GM23338 (cell line): ENCODE data around the gene ZNF878. TPM values are rescaled to one million over a fixed set of nuclear protein-coding genes. Genes with fewer than 3 reads are reported as not detected.

Source experiments
- ATAC-seq: fragments of 200-7000 bp; cut with Tn5 transposase; 3 replicates; pipeline ENCODE4 v1.9.1; 2020
- DNase-seq: peaks from one replicate; pipeline ENCODE4 v3.0.0-alpha.2; 2015; ENCODE audit warnings: low spot score
- H2AFZ ChIP-seq: fragments of 200-600 bp; sonication (generic); 2 replicates; pipeline ENCODE4 v1.8.0; 2016; ENCODE audit warnings: antibody characterized with exemption, mild to moderate bottlenecking, moderate library complexity
- H3F3A ChIP-seq: fragments of 200-600 bp; sonication (generic); replicated peaks from 2 replicates; pipeline ENCODE4 v1.8.0; 2017; ENCODE audit warnings: antibody characterized with exemption, mixed run types, low read depth
- H3K27ac ChIP-seq: fragments of 200-600 bp; sonication (generic); 2 replicates; pipeline ENCODE4 v1.6.1; 2016; ENCODE audit warnings: low read depth
- H3K27me3 ChIP-seq: fragments of 200-600 bp; sonication (generic); 2 replicates; pipeline ENCODE4 v1.8.0; 2016; ENCODE audit warnings: mild to moderate bottlenecking, mixed run types, moderate library complexity; ENCODE audit not compliant: insufficient read depth
- H3K36me3 ChIP-seq: fragments of 200-600 bp; sonication (generic); 2 replicates; pipeline ENCODE4 v1.8.0; 2016; ENCODE audit warnings: mild to moderate bottlenecking; ENCODE audit not compliant: insufficient read depth
- H3K4me1 ChIP-seq: fragments of 200-600 bp; sonication (generic); 2 replicates; pipeline ENCODE4 v1.8.0; 2016; ENCODE audit warnings: mild to moderate bottlenecking, moderate library complexity; ENCODE audit not compliant: insufficient read depth
- H3K4me2 ChIP-seq: fragments of 200-600 bp; sonication (generic); 2 replicates; pipeline ENCODE4 v1.7.1; 2017; ENCODE audit warnings: mixed run types
- H3K4me3 ChIP-seq: fragments of 200-600 bp; sonication (generic); 2 replicates; pipeline ENCODE4 v1.6.1; 2016; ENCODE audit warnings: mixed run types
- H3K79me2 ChIP-seq: fragments of 200-600 bp; sonication (generic); replicated peaks from 2 replicates; pipeline ENCODE4 v1.8.0; 2017; ENCODE audit warnings: mild to moderate bottlenecking; ENCODE audit not compliant: insufficient read depth
- H3K9me2 ChIP-seq: fragments of 200-600 bp; sonication (generic); 2 replicates; pipeline ENCODE4 v1.8.0; 2017; ENCODE audit not compliant: insufficient read depth
- H4K20me1 ChIP-seq: fragments of 200-600 bp; sonication (generic); replicated peaks from 2 replicates; pipeline ENCODE4 v1.8.0; 2017; ENCODE audit warnings: mild to moderate bottlenecking; ENCODE audit not compliant: insufficient read depth
- H3K27ac Mint-ChIP-seq: 2 replicates; pipeline ENCODE4 v1.8.0; 2020; ENCODE audit warnings: inconsistent platforms, mild to moderate bottlenecking, moderate library complexity, mixed read lengths
- H3K27me3 Mint-ChIP-seq: 3 replicates; pipeline ENCODE4 v1.8.0; 2022; ENCODE audit warnings: low read depth, mild to moderate bottlenecking, moderate library complexity, mixed read lengths, inconsistent platforms; ENCODE audit not compliant: insufficient read depth, poor library complexity
- H3K36me3 Mint-ChIP-seq: 3 replicates; pipeline ENCODE4 v1.8.0; 2021; ENCODE audit warnings: low read depth, mild to moderate bottlenecking, inconsistent platforms, moderate library complexity, mixed read lengths
- H3K4me1 Mint-ChIP-seq: 3 replicates; pipeline ENCODE4 v1.8.0; 2020; ENCODE audit warnings: mild to moderate bottlenecking, inconsistent platforms, mixed read lengths
- H3K4me3 Mint-ChIP-seq: 3 replicates; pipeline ENCODE4 v1.8.0; 2021; ENCODE audit warnings: moderate library complexity, mild to moderate bottlenecking, inconsistent platforms, mixed read lengths
- H3K9me3 Mint-ChIP-seq: 3 replicates; pipeline ENCODE4 v1.8.0; 2020; ENCODE audit warnings: moderate library complexity, mild to moderate bottlenecking, inconsistent platforms, mixed read lengths
- ETS1 ChIP-seq: IDR thresholded peaks from 2 replicates; pipeline ENCODE4 v1.6.1; 2016; ENCODE audit warnings: antibody characterized with exemption
- EZH2 ChIP-seq: fragments of 200-600 bp; sonication (generic); IDR thresholded peaks from one replicate; pipeline ENCODE4 v1.8.0; 2017; ENCODE audit warnings: antibody characterized with exemption, mild to moderate bottlenecking, low read depth; ENCODE audit not compliant: unreplicated experiment
- NANOG ChIP-seq: IDR thresholded peaks from 2 replicates; pipeline ENCODE4 v1.6.1; 2016; ENCODE audit warnings: antibody characterized with exemption, borderline replicate concordance
- POLR2AphosphoS5 ChIP-seq: IDR thresholded peaks from 2 replicates; pipeline ENCODE4 v1.6.1; 2016; ENCODE audit warnings: antibody characterized with exemption, low read depth
- STAT1 ChIP-seq: IDR thresholded peaks from one replicate; pipeline ENCODE4 v1.6.1; 2016; ENCODE audit warnings: antibody characterized with exemption; ENCODE audit not compliant: unreplicated experiment
- ZNF114 ChIP-seq: fragments of 250-450 bp; sonication (Bioruptor Pico); IDR thresholded peaks from 2 replicates; pipeline ENCODE4 v1.5.0; 2020; ENCODE audit warnings: mild to moderate bottlenecking, moderate library complexity
- ZNF331 ChIP-seq: fragments of 250-450 bp; sonication (Bioruptor Pico); IDR thresholded peaks from 2 replicates; pipeline ENCODE4 v1.5.0; 2020; ENCODE audit warnings: low read depth, mild to moderate bottlenecking, moderate library complexity
- polyA plus RNA-seq: library from polyadenylated mRNA; unstranded; fragments of >200 nt; fragmentation: Nextera tagmentation; extraction: Ambion mirVana; gene quantifications from 2 replicates; pipeline ENCODE4 v1.2.1, GENCODE V29; 2016
- total RNA-seq: library from RNA; depleted of rRNA; stranded (reverse); fragments of >200 nt; shearing (Covaris generic); gene quantifications from 2 replicates; pipeline ENCODE4 v1.2.3, GENCODE V29; 2014
- TF ChIP-seq, protein P1 (sequence below), 2 experiments: fragments of 200-600 bp in 1 of 2; sonication (generic) in 1 of 2; conservative IDR thresholded peaks; 2 replicates each; pipeline versions ENCODE4 v1.5.1 to v1.6.1; 2016 to 2017; ENCODE audit warnings: antibody characterized with exemption in 2 of 2, low read depth in 2 of 2, mild to moderate bottlenecking in 2 of 2, moderate library complexity in 1 of 2
- TF ChIP-seq, protein P2 (sequence below): IDR thresholded peaks from one replicate; pipeline ENCODE4 v1.6.1; 2018; ENCODE audit warnings: antibody characterized with exemption; ENCODE audit not compliant: unreplicated experiment

Gene ZNF878
- total and polyA plus RNA-seq, 2 experiments from 2014 or later, result 8.7 to 16.4 TPM

DNA sequence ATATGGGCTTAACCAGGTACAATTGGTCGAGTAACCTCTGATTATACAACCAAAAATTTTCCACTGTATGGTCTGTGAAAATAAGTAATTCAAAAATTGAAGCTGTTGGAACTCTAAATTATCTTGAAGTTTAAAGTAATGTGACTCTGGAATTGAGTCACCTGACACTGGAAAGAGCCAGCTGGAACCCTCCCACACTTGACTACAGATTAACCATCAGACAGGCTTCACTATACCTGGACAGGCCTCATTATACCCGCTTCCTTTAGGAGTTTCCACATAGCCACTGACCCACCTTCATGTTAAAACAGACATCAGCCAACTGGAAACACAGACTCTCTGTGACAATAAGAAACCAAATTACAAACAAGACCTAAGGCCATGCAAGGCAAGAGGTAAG, 18.6 kb downstream of the ZNF878 start:
- Histone ChIP-seq H3K4me2 (peak overlapping the region; percentile 80; the same call in 1 of the 2 replicates), H3K36me3 (peaks cover 9% of the 10 kb centered on the region; the same call in 1 of the 2 replicates), H3F3A (0 out of 2 replicates have a peak, but pooled peaks cover 6% of the 10 kb centered on the region), H4K20me1 (peaks cover 31% of the 10 kb centered on the region), H2AFZ (no peak overlapping the region), H3K9me2 (no peaks in the 10 kb centered on the region), H3K79me2 (no peaks in the 10 kb centered on the region), H3K4me1 (peaks cover 21% of the 10 kb centered on the region), H3K4me3 (no peak overlapping the region), H3K27me3 (peaks cover 16% of the 10 kb centered on the region), H3K27ac (no peak overlapping the region)
- H3K9me3 Mint-ChIP-seq, result peaks cover 89% of the 10 kb centered on the region
- DNase-seq (no peak), ATAC-seq (no peak)
- no peaks in the 10 kb centered on the region for H3K4me1 Mint-ChIP-seq
- H3K27me3 Mint-ChIP-seq, result peaks cover 2% of the 10 kb centered on the region
- TF ChIP-seq POLR2AphosphoS5 (no peak), ZNF114 (CRISPR knock-in tag) (no peak), EZH2 (no peak), STAT1 (no peak), ZNF331 (CRISPR knock-in tag) (no peak), ETS1 (no peak)
- TF ChIP-seq, protein P1, sequence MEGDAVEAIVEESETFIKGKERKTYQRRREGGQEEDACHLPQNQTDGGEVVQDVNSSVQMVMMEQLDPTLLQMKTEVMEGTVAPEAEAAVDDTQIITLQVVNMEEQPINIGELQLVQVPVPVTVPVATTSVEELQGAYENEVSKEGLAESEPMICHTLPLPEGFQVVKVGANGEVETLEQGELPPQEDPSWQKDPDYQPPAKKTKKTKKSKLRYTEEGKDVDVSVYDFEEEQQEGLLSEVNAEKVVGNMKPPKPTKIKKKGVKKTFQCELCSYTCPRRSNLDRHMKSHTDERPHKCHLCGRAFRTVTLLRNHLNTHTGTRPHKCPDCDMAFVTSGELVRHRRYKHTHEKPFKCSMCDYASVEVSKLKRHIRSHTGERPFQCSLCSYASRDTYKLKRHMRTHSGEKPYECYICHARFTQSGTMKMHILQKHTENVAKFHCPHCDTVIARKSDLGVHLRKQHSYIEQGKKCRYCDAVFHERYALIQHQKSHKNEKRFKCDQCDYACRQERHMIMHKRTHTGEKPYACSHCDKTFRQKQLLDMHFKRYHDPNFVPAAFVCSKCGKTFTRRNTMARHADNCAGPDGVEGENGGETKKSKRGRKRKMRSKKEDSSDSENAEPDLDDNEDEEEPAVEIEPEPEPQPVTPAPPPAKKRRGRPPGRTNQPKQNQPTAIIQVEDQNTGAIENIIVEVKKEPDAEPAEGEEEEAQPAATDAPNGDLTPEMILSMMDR (conservative IDR thresholded peaks at IDR 0.05; ENCODE audit: low read depth in 2 of 2), result no peak
- TF ChIP-seq, protein P2, sequence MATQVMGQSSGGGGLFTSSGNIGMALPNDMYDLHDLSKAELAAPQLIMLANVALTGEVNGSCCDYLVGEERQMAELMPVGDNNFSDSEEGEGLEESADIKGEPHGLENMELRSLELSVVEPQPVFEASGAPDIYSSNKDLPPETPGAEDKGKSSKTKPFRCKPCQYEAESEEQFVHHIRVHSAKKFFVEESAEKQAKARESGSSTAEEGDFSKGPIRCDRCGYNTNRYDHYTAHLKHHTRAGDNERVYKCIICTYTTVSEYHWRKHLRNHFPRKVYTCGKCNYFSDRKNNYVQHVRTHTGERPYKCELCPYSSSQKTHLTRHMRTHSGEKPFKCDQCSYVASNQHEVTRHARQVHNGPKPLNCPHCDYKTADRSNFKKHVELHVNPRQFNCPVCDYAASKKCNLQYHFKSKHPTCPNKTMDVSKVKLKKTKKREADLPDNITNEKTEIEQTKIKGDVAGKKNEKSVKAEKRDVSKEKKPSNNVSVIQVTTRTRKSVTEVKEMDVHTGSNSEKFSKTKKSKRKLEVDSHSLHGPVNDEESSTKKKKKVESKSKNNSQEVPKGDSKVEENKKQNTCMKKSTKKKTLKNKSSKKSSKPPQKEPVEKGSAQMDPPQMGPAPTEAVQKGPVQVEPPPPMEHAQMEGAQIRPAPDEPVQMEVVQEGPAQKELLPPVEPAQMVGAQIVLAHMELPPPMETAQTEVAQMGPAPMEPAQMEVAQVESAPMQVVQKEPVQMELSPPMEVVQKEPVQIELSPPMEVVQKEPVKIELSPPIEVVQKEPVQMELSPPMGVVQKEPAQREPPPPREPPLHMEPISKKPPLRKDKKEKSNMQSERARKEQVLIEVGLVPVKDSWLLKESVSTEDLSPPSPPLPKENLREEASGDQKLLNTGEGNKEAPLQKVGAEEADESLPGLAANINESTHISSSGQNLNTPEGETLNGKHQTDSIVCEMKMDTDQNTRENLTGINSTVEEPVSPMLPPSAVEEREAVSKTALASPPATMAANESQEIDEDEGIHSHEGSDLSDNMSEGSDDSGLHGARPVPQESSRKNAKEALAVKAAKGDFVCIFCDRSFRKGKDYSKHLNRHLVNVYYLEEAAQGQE, result no peak
- H3K4me3 Mint-ChIP-seq, result no peak overlapping the region
- H3K36me3 Mint-ChIP-seq, result peaks cover 41% of the 10 kb centered on the region; the same call in 2 of the 3 replicates
- H3K27ac Mint-ChIP-seq, result no peak overlapping the region

DNA sequence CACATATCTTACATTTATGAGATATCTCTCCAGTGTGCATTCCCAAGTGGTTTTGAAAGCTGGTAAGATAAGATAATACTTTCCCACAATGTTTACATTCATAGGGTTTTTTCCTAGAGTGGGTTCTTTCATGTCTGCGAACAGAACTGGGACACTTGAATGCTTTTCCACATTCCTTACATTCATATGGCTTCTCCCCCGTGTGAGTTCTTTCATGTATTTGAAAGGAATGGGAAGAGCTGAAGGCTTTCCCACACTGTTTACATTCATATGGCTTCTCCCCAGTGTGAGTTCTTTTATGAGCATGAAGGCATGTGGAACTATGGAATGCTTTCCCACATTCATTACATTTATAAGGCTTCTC, 37.0 kb downstream of the ZNF878 start:
- Mint-ChIP-seq H3K9me3 (peaks cover 94% of the 10 kb centered on the region), H3K27ac (no peak overlapping the region), H3K4me3 (no peak overlapping the region), H3K27me3 (peaks cover 3% of the 10 kb centered on the region), H3K4me1 (no peaks in the 10 kb centered on the region), H3K36me3 (peaks cover 38% of the 10 kb centered on the region)
- no peak overlapping the region for H2AFZ ChIP-seq
- peaks cover 8% of the 10 kb centered on the region; the same call in 1 of the 2 replicates for H3K9me2 ChIP-seq
- no peaks in the 10 kb centered on the region for H4K20me1 ChIP-seq
- peaks cover 9% of the 10 kb centered on the region for H3K79me2 ChIP-seq
- no peak for ATAC-seq
- H3K36me3 ChIP-seq, result peaks cover 69% of the 10 kb centered on the region
- no peak overlapping the region for H3K4me2 ChIP-seq
- H3K4me1 ChIP-seq, result no peaks in the 10 kb centered on the region
- H3F3A ChIP-seq, result no peaks in the 10 kb centered on the region
- DNase-seq, result peak; percentile 26
- no peak overlapping the region for H3K27ac ChIP-seq
- no peak overlapping the region; the same call in 1 of the 2 replicates for H3K4me3 ChIP-seq
- H3K27me3 ChIP-seq, result no peaks in the 10 kb centered on the region
- no peak for TF ChIP-seq ZNF114 (CRISPR knock-in tag)
- no peak for TF ChIP-seq ETS1
- TF ChIP-seq ZNF331 (CRISPR knock-in tag), result no peak
- no peak for TF ChIP-seq EZH2
- no peak for TF ChIP-seq NANOG
- TF ChIP-seq, protein P2, result no peak
- TF ChIP-seq, protein P1 (conservative IDR thresholded peaks at IDR 0.05; ENCODE audit: low read depth in 2 of 2), result no peak
